CD1c-positive myeloid dendritic cell (primary cell): Measurements from ENCODE around the gene KATNB1.
"Not testable (repeated sequence)": the region's sequence is repeated elsewhere in the genome, so short reads cannot be mapped to it uniquely, and the experiment has no call there.

Experiments used
- DNase-seq: peaks from one replicate; pipeline ENCODE4 v3.0.0-alpha.2; 2016; ENCODE audit errors: extremely low spot score

KATNB1 gene

GRCh38 chr16:57743886-57744641 lies 8.5 kb downstream of the KATNB1 start:
- DNase-seq = no peak

- no peak for DNase-seq
Observed at GRCh38 chr16:57744642-57744903, 9.0 kb downstream of the KATNB1 start.

GRCh38 chr16:57745768-57746167 lies 10.2 kb downstream of the KATNB1 start:
- DNase-seq = no peak

- not testable (repeated sequence) for DNase-seq
Observed at GRCh38 chr16:57746316-57746715, 10.7 kb downstream of the KATNB1 start.

- DNase-seq = no peak
Observed at GRCh38 chr16:57747091-57747490, 11.5 kb downstream of the KATNB1 start.

GRCh38 chr16:57747496-57747895 lies 11.9 kb downstream of the KATNB1 start:
- no peak for DNase-seq

- DNase-seq = no peak
Observed at GRCh38 chr16:57747996-57748395, 12.4 kb downstream of the KATNB1 start.

- no peak for DNase-seq
Observed at GRCh38 chr16:57748596-57748995, 13.0 kb downstream of the KATNB1 start.

- no peak for DNase-seq
Observed at GRCh38 chr16:57749101-57749692, 13.6 kb downstream of the KATNB1 start.

- DNase-seq = no peak
Observed at GRCh38 chr16:57749856-57750452, 14.4 kb downstream of the KATNB1 start.

GRCh38 chr16:57750796-57751538 lies 15.4 kb downstream of the KATNB1 start:
- DNase-seq = no peak

GRCh38 chr16:57751539-57752202 lies 16.1 kb downstream of the KATNB1 start:
- no peak for DNase-seq

- DNase-seq = no peak
Observed at GRCh38 chr16:57752203-57752580, 16.6 kb downstream of the KATNB1 start.

- no peak for DNase-seq
Observed at GRCh38 chr16:57752581-57753447, 17.2 kb downstream of the KATNB1 start.

- DNase-seq = no peak
Observed at GRCh38 chr16:57753448-57754353, 18.1 kb downstream of the KATNB1 start.

GRCh38 chr16:57754354-57755060 lies 18.9 kb downstream of the KATNB1 start:
- no peak for DNase-seq

- no peak for DNase-seq
Observed at GRCh38 chr16:57755061-57755684, 19.6 kb downstream of the KATNB1 start.

- no peak for DNase-seq
Observed at GRCh38 chr16:57755726-57756423, 20.3 kb downstream of the KATNB1 start.
